Stimulated activated CD8-positive, alpha-beta memory T cell treated with anti-CD3 and anti-CD28 coated beads, Interleukin-15, amount 100 ng/mL, for 1 hour (primary cell): ENCODE measurements around the gene UNC50.

Experiments
- DNase-seq: peaks from one replicate; pipeline ENCODE4 v3.0.0-alpha.2; 2020; ENCODE audit warnings: low read depth

The UNC50 gene

GRCh38 chr2:98665677-98666076, 57.3 kb downstream of the UNC50 start:
- no peak for DNase-seq
